K562 (cell line): ENCODE results near the gene TXNRD2. TPM values are rescaled to one million over a fixed set of nuclear protein-coding genes. Genes with fewer than 3 reads are reported as not detected.

Experiments
- BDP1 ChIP-seq: IDR thresholded peaks from 3 replicates; pipeline ENCODE4 v1.6.1; 2011; ENCODE audit not compliant: insufficient read length, insufficient read depth
- CCNT2 ChIP-seq: IDR thresholded peaks from 2 replicates; pipeline ENCODE4 v1.6.1; 2011; ENCODE audit warnings: borderline replicate concordance, low read depth, mild to moderate bottlenecking, moderate library complexity, mixed read lengths, low read length; ENCODE audit not compliant: insufficient read length; ENCODE audit errors: extremely low read depth
- CGGBP1 ChIP-seq: fragments of 250-450 bp; sonication (Bioruptor Pico); IDR thresholded peaks from 2 replicates; pipeline ENCODE4 v1.9.0; 2021; ENCODE audit warnings: mild to moderate bottlenecking
- CREBBP ChIP-seq: IDR thresholded peaks from one replicate; pipeline ENCODE4 v1.6.1; 2012; ENCODE audit warnings: low read depth, mild to moderate bottlenecking, control low read depth, inconsistent platforms, low read length
- CREM ChIP-seq: IDR thresholded peaks from 2 replicates; pipeline ENCODE4 v1.6.1; 2014; ENCODE audit warnings: antibody characterized with exemption, low read depth
- FOXK1 ChIP-seq: sonication (generic); formaldehyde crosslinking; IDR thresholded peaks from 2 replicates; pipeline ENCODE4 v1.8.0; 2022; ENCODE audit warnings: missing genetic modification reagents, mild to moderate bottlenecking, borderline replicate concordance
- HNRNPL ChIP-seq: fragments of 200-400 bp; formaldehyde crosslinking; IDR thresholded peaks from 2 replicates; pipeline ENCODE4 v1.6.1; 2017; ENCODE audit warnings: low read depth, mild to moderate bottlenecking, low read length
- HNRNPLL ChIP-seq: fragments of 200-400 bp; formaldehyde crosslinking; IDR thresholded peaks from 2 replicates; pipeline ENCODE4 v1.6.1; 2017; ENCODE audit warnings: low read length, low read depth, mild to moderate bottlenecking; ENCODE audit not compliant: poor library complexity, severe bottlenecking
- ID3 ChIP-seq, 2 experiments: fragments of 250-450 bp in 1 of 2; fragments of 450-650 bp in 1 of 2; sonication (Bioruptor Pico) in 1 of 2; IDR thresholded peaks; 2 replicates each; pipeline versions ENCODE4 v1.6.1 to v1.8.0; 2016 to 2021; ENCODE audit warnings: mild to moderate bottlenecking in 2 of 2, moderate library complexity in 2 of 2, missing compliant biosample characterization in 1 of 2, missing genetic modification characterization in 1 of 2
- IRF9 ChIP-seq: fragments of 450-650 bp; IDR thresholded peaks from 2 replicates; pipeline ENCODE4 v1.6.1; 2016; ENCODE audit warnings: missing biosample characterization, missing genetic modification characterization
- KDM1A ChIP-seq, 2 experiments: fragments of 450-650 bp; IDR thresholded peaks; 2 replicates each; pipeline ENCODE4 v1.6.1; 2016; ENCODE audit warnings: mild to moderate bottlenecking in 2 of 2
- KDM5B ChIP-seq: fragments of 200-600 bp; sonication (generic); IDR thresholded peaks from 2 replicates; pipeline ENCODE4 v1.6.1; 2012; ENCODE audit warnings: low read depth, mild to moderate bottlenecking, moderate library complexity, low read length, control low read depth, inconsistent platforms; ENCODE audit not compliant: insufficient replicate concordance
- L3MBTL2 ChIP-seq: fragments of 450-650 bp; IDR thresholded peaks from 2 replicates; pipeline ENCODE4 v1.6.1; 2016; ENCODE audit warnings: mild to moderate bottlenecking, moderate library complexity
- MAZ ChIP-seq, 2 experiments: fragments of 450-650 bp in 1 of 2; sonication (generic) in 1 of 2; formaldehyde crosslinking; IDR thresholded peaks in 1 of 2; conservative IDR thresholded peaks in 1 of 2; 2 replicates each; pipeline versions ENCODE4 v1.4.0 to v1.5.0; 2020; ENCODE audit warnings: mild to moderate bottlenecking in 1 of 2, missing genetic modification reagents in 1 of 2
- NR1H2 ChIP-seq: sonication (generic); formaldehyde crosslinking; IDR thresholded peaks from 2 replicates; pipeline ENCODE4 v1.4.0; 2020; ENCODE audit warnings: mild to moderate bottlenecking, missing genetic modification reagents
- PML ChIP-seq: IDR thresholded peaks from 2 replicates; pipeline ENCODE4 v1.6.1; 2012; ENCODE audit warnings: low read length, inconsistent platforms
- POLR2AphosphoS2 ChIP-seq: IDR thresholded peaks from 2 replicates; pipeline ENCODE4 v1.6.1; 2012; ENCODE audit warnings: low read length, improper control_type of control experiment
- RBM17 ChIP-seq: fragments of 200-400 bp; formaldehyde crosslinking; IDR thresholded peaks from 2 replicates; pipeline ENCODE4 v1.6.1; 2017; ENCODE audit warnings: low read depth, mild to moderate bottlenecking, low read length, borderline replicate concordance
- SETDB1 ChIP-seq: IDR thresholded peaks from one replicate; pipeline ENCODE4 v1.6.1; 2012; ENCODE audit warnings: low read length, control low read depth, inconsistent platforms
- SIN3B ChIP-seq: fragments of 450-650 bp; IDR thresholded peaks from 2 replicates; pipeline ENCODE4 v1.6.1; 2017; ENCODE audit warnings: low read depth, mild to moderate bottlenecking, moderate library complexity
- SMAD4 ChIP-seq: fragments of 250-450 bp; sonication (Bioruptor Pico); conservative IDR thresholded peaks from 2 replicates; pipeline ENCODE4 v1.8.0; 2021; ENCODE audit warnings: inconsistent platforms, mild to moderate bottlenecking, moderate library complexity
- SRF ChIP-seq, 2 experiments: fragments of 250-450, 450-650 bp in 1 of 2; sonication (Bioruptor Pico) in 1 of 2; sonication (generic) in 1 of 2; formaldehyde crosslinking; IDR thresholded peaks; 2 replicates each; pipeline versions ENCODE4 v1.5.0 to v1.5.1; 2020 to 2022; ENCODE audit warnings: mild to moderate bottlenecking in 1 of 2, missing genetic modification reagents in 1 of 2
- TEAD2 ChIP-seq: fragments of 450-650 bp; IDR thresholded peaks from 2 replicates; pipeline ENCODE4 v1.6.1; 2016; ENCODE audit warnings: missing genetic modification characterization, control low read depth, missing compliant biosample characterization
- ZNF274 ChIP-seq: IDR thresholded peaks from 2 replicates; pipeline ENCODE4 v1.6.1; 2011; ENCODE audit warnings: low read depth, mild to moderate bottlenecking, low read length, moderate library complexity, borderline replicate concordance
- polyA plus RNA-seq, 8 experiments: library from polyadenylated mRNA; depleted of rRNA in 4 of 8; stranded (reverse) in 5 of 8; unstranded in 3 of 8; fragments of >200 nt; fragmentation: Nextera tagmentation in 2 of 8; fragmentation: Illumina TruSeq in 1 of 8; extraction: Ambion mirVana in 2 of 8; extraction: Trizol in 1 of 8; gene quantifications; 2 replicates each; pipeline versions ENCODE4 v1.2.1 to v1.2.3, GENCODE V29; 2011 to 2014; ENCODE audit warnings: inconsistent platforms in 1 of 8, missing spikeins in 1 of 8
- total RNA-seq, 7 experiments: library from RNA; depleted of rRNA in 6 of 7; stranded (reverse); fragments of >200 nt in 6 of 7; fragmentation: Illumina TruSeq in 2 of 7; extraction: Trizol in 2 of 7; gene quantifications; 2 replicates each; pipeline versions ENCODE4 v1.2.1 to v1.2.3, GENCODE V29; 2011 to 2021; ENCODE audit warnings: low replicate concordance in 1 of 7
- TF ChIP-seq, protein P1 (sequence below): fragments of 250-450 bp; sonication (Bioruptor Pico); IDR thresholded peaks from 2 replicates; pipeline ENCODE4 v1.4.0; 2020; ENCODE audit warnings: borderline replicate concordance

Gene TXNRD2
- total and polyA plus RNA-seq, 9 of the 15 experiments (the other 6 are each of a cell fraction or from before 2014, with no cell fraction given), result 3.3 to 80.2 (median 49.4) TPM

DNA sequence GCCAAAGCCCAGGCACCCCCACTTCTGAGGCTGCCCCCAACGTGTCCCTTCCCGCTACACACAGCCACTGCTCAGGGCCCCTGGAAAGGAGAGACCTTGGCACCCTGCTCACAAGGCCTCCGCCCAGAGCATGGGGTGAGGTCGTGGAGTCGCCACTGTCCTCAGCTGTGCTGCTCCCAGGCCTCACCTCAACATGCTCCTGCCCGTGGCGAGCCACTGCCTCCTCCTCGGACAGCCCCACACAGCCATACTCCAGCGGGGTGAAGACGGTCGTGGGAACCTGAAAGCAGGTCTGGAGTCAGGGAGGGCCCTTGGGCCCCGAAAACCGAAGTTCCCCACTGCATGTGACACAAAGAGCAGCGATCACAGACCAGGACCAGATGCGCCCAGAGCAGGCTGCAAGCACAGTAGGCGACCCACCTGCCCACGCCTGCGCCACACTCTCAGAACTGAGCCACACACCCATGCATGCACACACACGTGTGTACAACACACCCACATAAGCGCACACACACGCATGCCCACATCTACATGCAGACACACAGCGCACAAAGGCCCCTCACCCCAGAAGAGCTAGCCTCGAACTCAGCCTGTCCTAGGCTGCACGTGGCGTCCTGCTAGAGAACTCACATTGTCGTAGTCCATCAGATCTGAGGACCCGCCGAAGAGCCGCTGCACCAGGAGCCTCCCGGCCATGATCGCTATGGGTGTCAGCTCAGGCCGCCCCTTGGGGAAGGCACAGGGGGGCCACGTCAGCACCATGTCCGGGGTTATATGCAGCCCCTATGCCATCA, 61.4 kb downstream of the TXNRD2 start (continued):
- TF ChIP-seq, protein P1, sequence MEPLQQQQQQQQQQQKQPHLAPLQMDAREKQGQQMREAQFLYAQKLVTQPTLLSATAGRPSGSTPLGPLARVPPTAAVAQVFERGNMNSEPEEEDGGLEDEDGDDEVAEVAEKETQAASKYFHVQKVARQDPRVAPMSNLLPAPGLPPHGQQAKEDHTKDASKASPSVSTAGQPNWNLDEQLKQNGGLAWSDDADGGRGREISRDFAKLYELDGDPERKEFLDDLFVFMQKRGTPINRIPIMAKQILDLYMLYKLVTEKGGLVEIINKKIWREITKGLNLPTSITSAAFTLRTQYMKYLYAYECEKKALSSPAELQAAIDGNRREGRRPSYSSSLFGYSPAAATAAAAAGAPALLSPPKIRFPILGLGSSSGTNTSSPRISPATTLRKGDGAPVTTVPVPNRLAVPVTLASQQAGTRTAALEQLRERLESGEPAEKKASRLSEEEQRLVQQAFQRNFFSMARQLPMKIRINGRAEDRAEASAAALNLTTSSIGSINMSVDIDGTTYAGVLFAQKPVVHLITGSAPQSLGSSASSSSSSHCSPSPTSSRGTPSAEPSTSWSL (CRISPR knock-in tag), result no peak
- TF ChIP-seq CREBBP (no peak), CREM (no peak), SRF (CRISPR knock-in tag; IDR thresholded peaks at IDR 0.05) (no peak), TEAD2 (no peak), ID3 (CRISPR knock-in tag; IDR thresholded peaks at IDR 0.05) (no peak), ID3 (tag; IDR thresholded peaks at IDR 0.05) (peak; percentile 28; the same call in 1 of the 2 replicates), FOXK1 (CRISPR knock-in tag) (no peak), RBM17 (no peak), CCNT2 (no peak), SIN3B (no peak), KDM1A (IDR thresholded peaks at IDR 0.05) (no peak), SMAD4 (CRISPR knock-in tag) (no peak), IRF9 (tag) (no peak), ZNF274 (no peak), CGGBP1 (CRISPR knock-in tag) (no peak), POLR2AphosphoS2 (0 out of 2 replicates have a peak, but pooled peaks have one; percentile 8), L3MBTL2 (no peak), PML (no peak), SETDB1 (peak; percentile 77), MAZ (CRISPR knock-in tag; conservative IDR thresholded peaks at IDR 0.05 in 1 of 2, IDR thresholded peaks at IDR 0.05 in 1 of 2) (no peak), KDM5B (peak; percentile 47), HNRNPLL (no peak), BDP1 (no peak), HNRNPL (no peak), NR1H2 (CRISPR knock-in tag) (no peak)
